NOMO-1 treated with DMSO at 0.1 percent for 48 hours (cell line): ENCODE data around the gene ZNF322.

Experiments
- DNase-seq: peaks from one replicate; lab custom pipeline; 2025; ENCODE audit not compliant: unreplicated experiment; lab: John Stamatoyannopoulos, UW

The ZNF322 gene

DNA sequence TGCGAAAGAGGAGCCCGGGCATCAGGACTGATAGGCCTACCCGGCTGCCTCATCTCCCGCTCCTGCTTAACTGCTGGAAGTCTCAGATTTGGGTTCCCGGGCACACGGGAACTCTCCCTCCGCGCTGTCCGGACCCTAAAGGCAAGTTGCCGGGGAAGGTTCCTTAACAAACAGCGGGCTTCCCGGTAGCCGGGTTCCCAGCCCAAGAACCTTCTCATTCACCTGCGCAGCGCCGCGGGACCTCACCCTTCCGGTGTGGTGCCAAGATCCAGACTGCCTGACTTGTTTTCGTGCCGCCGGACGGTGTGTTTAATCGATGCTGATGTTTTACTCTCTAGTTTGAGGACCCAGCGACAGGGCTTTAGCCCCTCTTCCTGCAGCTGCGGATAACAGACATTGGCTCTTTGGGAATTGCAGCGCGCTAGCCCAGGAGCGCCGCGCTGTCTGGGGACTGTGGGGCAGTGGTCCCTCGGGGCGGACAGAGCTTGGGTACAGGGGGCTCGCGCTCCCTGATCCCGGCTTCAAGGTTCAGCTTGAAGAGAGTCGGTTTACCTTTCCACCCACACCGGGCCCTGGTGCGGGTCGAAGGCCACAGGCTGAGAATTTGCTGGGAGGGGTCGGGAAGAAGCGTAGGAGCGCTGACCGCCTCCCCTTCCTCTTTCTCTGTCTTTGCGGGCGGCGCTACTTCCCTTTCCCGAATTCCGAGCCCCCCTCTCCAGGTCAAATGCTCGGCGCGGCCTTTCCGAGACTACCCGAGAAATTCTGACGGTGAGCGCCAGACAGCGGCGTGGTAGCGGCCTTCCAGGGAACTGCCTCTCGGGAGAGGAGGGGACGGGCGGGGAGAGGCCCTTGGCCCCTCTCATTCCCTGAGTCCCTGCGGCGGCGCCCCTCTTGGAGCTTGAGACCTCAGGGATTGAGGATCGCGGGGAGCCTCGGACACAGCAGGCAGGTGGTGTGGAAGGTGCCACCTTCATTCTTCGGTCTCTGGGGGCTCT lies 45.6 kb downstream of the ZNF322 start:
- DNase-seq, result no peak

DNA sequence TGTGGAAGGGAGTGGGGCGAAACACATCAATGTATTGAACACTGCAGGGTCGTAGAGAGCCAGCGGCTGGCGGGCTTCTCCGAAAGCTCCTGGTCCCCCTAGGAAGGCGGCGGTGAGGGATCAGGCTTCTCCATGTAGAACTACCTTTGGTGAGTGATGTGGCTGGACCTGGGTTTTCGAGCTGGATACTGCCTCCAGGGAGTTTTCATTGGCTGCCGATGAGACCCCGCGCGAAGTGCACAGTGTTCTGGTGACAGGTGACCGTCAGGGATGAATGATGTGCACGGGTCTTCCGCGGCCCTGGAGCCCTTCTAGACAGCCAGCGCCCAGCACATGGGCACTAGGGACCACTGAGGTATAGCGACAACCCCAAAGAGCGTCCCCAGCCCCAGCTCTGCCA lies 46.3 kb downstream of the ZNF322 start:
- DNase-seq, result no peak

DNA sequence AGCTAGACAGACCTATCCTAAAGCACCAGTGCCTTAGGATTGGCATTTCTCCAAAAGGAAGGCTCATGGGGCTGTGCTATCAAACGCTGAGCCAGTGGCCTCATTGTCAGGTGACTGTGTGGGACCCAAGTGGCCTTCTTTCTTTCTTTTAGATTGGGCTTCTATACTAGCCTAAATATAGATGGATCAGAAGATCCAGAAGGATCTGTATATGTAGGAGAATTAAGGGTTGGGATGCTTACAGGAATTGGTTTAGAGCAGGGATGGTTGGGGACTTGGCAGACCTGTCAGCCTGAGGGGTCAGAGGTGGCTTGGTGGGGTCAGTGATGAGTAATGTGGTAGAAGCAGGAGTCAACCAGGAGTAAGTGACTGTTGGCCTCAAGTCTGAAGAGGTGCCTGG lies 47.9 kb downstream of the ZNF322 start:
- DNase-seq, result no peak

DNA sequence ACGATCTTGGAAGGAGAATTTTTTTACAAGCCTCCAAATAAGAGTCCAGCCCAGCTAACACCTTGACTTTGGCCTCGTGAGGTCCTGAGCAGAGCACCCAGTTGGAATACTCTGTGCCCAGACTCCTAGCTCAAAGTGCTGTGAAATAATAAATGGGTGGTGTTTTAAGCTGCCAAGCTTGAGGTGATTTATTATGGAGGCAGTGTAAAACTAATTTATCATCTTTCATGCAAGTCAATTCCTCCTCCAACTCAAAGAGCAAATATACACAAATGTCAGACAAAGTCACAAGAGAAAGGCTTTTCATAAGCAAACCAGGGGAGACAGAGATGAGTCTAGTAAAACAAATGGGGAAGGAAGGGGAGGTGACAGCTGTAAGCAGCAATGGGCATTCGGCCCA lies 50.1 kb downstream of the ZNF322 start:
- no peak for DNase-seq

DNA sequence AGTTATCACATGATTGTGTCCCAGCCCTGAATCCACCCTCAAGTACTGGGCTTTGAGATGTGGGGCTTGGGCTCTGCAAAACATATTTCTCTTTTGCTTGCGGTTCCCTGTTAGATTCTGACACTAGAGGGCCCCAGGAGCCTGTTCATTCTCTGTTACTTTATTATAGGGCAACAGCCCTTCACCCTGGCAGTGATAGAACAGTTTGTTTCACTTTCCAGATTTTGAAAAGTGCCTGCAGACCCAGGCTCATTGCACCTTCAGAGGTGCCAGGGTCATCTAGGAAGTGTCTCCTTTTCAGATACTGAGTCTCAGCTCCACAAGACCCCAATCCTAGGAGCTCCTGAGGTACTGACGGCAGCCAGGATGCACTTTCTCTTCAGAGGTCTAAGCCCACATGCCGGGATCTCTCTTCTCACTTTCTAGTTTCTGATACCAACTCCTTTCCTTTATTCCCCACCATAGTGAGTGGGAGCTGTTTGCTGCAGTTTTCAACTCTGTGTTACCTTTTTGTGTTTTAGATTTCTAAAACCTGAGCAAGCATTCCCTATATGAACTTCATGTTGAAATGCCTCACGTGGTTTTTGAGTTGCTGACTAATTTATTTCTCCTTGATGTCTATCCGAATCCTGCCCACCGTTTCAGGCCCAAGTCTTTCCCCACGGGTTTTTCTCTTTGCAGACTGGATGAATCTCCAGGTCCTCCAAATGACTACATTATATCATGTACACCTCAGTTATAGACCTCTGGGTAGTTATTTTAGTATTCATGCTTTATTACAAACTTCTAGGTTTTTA lies 51.9 kb downstream of the ZNF322 start:
- peak; percentile 84 for DNase-seq

DNA sequence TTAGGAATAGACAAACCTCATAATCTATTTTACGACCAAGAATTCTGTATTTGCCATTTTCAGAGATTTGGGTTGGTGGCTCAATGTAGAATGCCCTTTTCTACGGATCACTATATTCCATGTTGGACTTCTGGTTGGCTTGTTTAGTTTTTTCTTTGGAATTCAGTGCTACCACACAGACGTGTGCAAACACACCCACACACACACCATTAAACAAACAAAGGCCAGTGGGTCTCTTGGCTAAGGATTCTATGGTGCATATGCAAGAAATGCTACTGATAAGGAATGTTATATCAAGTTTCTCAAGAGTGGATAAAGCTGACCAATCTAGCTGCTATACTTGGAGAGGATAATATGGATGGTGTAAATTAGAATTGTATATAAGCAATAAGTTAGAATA lies 54.7 kb downstream of the ZNF322 start:
- DNase-seq, result no peak

DNA sequence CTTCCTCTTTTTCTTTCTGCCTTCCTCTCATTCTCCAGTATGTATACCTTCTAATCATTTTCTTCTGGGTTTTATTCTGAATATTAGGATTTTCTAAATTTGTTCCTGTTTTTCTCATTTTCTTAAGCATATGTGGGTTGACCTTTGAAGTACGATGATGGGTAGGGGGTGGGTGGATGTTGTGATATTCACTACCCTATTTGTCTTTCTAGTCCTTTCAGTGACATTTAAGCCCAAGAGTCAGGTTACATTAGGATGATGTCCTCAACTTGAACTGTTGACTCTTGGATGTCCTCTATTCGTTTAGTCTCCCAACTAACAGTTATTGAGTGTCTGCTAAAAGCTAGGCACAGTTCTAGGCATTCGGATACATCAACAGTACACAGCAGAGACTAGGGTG lies 55.5 kb downstream of the ZNF322 start:
- no peak for DNase-seq

DNA sequence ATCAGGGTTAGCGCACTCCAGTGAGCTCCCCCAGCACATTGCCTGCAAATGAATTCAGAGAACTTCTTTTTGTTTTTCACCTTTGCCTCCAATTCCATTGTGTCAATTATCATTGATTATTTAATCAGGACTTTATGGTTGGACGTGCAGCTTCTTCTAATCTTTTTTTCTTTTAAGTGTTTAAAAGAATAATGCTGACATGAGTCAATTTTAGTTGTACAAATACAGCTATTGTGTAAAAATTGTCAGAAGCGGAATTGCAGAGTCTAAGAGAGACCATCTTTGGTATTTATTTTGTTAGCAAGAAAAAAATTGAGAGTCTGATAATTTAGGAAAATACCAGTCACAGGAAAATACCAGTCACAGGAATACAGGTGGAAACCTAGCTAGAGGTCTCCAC lies 57.3 kb downstream of the ZNF322 start:
- no peak for DNase-seq

DNA sequence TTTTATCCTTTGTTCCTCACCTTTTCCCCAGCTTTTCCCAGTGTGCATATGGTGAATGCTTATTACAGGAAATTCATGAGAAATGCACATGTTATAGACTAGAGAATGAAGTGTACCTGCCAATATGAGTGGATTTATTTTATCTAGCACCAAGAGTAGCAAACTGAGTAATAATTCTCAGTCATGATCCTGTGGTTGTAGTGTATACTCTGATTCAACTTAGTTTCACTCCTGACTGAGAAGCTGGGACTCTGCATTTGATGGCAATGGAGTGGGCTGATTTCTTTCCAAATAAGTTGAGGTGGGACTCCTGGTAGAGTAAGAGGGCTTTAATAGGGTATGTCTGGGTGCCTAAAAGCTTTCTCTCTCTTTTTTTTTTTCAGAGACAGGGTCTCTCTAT lies 58.8 kb downstream of the ZNF322 start:
- DNase-seq, result no peak

DNA sequence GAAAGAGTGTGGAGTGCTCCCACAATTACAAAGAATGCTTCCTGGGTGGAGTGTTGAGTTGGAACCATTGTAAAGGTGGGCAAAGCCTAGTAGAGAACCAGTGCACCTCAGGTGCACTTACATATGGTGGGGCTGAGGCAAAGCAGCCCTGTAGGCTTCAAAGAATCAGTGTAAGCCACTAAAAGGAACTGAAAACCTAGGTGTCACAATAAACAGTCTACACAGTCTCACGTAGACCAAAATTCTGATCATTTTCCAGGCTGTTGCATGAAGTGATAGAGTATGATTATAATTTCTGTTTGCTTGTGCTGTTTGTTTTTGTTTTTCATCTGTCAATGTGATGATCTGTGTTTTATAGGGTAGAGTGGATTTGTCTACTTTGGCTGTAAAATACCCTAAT lies 60.0 kb downstream of the ZNF322 start:
- no peak for DNase-seq

DNA sequence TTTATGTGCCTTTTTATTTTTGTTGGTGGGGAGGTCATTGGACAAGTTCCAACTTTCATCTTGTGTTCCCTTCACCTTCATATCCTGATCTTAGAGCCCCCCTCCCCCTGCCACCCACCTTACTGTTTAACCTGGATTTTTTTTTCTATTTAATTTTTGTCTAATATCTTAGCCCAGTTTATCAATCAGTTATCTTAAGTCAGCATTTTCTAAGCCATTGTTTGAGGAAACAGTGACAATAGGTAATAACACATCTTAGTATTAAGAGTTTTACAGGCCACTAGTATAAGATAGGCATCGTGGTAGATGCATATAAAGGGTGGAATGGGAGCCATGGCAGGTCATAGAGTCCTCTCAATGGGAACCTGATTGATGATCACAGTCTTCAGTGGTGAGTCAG lies 60.4 kb downstream of the ZNF322 start:
- DNase-seq, result no peak

DNA sequence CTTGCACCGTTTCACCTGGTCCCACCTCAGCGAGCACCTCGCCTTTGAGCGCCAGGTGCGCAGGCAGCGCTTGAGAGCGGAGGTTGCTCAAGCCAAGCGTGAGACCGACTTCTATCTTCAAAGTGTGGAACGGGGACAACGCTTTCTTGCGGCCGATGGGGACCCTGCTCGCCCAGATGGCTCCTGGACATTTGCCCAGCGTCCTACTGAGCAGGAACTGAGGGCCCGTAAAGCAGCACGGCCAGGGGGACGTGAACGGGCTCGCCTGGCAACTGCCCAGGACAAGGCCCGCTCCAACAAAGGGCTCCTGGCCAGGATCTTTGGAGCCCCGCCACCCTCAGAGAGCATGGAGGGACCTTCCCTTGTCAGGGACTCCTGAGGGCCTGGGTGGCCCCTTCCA lies 61.3 kb downstream of the ZNF322 start:
- no peak for DNase-seq

DNA sequence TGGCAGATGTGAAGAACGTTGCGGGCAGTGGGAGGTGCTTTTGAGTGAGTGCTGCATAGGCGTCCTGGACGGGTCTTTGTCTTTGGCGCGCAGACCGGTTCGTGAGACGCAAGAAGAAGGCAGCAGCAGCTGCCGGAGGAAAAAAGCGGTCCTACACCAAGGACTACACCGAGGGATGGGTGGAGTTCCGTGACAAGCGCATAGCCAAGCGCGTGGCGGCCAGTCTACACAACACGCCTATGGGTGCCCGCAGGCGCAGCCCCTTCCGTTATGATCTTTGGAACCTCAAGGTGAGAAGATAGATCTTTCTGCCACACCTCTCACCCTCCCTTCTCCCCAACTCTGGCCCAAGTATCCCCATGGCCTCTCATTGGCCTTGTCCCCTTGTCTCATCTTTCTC lies 61.7 kb downstream of the ZNF322 start:
- DNase-seq, result no peak

DNA sequence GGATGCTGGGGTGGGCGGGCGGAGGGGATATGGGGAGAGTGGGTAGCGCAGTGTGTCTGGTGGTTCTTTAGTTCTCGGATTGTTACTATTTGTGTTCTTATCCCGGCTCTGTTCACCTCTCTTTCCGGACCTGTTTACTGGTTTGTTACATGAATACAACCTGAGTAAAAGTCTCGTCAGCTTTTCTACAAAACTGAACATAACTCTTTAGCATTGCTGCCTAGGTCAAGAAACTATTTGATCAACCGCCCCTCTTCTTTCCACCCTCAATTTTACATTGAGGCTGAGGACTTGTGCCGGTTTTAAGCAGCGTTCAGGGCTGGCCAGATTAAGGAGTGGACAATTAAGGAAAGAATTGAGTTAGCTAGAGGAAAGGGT lies 62.2 kb downstream of the ZNF322 start:
- no peak for DNase-seq

DNA sequence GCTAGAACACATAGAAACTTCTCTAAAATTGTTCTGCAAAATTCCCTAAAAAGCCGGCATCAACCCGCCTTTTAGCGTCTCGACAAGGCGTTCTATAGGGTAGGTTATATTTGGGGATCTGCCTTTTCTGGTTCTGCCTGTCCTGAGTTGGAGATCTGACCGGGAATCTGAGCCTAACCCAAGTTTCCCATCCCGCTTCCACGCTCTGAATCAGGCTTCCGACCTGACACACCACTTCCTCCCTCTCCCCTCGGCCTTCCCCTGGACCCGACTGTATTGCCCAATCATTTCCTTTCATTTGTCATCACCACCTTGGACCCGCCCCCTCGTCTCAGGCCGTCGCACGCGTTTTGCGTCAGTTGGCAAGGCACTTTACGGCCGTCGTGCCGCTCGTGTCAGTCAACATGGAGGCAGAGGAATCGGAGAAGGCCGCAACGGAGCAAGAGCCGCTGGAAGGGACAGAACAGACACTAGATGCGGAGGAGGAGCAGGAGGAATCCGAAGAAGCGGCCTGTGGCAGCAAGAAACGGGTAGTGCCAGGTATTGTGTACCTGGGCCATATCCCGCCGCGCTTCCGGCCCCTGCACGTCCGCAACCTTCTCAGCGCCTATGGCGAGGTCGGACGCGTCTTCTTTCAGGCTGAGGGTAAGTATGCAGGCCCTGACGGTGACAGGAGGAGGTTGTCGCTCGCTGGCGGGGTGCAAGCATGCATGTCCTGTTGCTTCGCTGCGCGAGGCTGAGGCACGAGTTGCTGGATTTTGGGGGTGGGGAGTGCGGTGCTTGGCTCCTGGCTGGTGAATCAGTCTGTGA lies 62.8 kb downstream of the ZNF322 start, which contains the start of gene ABT1:
Gene ABT1, plus strand, starts transcription at position 375 of the 810 bp plus-strand sequence. Its CDS starts 30 bp downstream, at position 405.
- peak; percentile 95 for DNase-seq

DNA sequence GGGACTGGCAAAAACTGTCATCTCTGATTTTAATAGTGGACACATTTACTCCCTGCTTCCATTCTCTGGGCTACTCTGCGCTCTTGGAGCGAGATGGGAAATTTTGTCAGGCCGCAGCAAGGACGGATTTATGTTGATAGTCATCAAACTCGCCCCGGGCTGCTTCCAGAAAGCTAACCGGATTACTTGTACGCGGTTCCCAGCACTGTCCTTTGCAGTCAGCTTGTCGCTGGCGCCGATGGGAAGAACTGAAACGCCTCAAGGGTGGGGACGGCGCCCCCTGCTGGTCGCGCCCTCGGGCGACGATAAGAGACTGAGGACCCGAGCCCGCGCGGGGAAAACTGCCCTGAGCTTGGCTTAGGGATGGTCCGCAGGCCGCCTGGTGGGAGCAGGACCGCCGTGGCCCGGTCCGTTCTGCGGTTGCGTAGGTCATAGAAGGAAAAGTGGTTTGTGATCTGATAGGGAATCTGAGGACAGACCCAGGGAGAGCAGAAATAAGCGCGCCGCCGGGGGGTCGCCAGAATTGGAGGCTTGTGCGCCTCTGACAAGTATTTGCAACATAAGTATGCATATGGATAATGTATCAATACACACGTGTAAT lies 63.8 kb downstream of the ZNF322 start:
- peak; percentile 72 for DNase-seq

DNA sequence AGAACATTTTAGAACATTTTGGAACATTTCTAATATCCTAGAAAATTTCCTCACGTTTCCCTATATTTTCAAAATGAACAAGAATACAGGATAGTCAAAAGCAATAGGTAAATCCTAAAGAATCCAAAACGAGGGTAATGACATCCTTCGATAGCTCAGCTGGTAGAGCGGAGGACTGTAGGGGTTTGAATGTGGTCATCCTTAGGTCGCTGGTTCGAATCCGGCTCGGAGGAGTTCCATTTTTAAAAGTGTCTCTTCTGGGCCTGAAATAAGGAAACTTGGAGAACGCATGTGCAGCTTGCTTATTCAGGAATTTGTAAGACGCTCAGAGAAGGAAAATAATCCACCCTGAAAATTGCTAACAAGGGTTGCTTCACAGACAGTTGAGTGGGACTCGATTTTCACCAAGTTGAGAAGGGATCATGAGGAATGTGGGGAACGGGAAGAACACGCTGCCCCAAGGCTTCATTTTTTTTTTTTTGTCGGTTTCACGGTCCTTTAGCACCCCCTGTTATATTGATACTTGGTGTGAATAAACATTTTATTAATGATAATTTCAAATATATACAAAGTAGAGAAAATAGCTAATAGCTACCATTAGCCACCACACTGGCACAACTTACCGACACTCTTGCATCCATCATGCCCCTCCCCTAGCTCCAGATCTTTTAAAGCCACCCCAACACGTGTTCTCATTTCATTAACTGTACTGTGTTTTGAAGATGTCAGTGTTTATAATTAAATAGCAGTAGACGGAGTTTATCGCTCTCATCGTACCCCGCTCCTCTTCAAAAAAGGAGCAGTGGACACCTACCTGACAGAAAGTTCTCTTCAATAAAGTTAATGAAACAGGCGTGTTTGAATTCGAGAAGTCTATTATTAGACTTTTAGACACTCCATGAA lies 64.6 kb downstream of the ZNF322 start:
- DNase-seq, result no peak

DNA sequence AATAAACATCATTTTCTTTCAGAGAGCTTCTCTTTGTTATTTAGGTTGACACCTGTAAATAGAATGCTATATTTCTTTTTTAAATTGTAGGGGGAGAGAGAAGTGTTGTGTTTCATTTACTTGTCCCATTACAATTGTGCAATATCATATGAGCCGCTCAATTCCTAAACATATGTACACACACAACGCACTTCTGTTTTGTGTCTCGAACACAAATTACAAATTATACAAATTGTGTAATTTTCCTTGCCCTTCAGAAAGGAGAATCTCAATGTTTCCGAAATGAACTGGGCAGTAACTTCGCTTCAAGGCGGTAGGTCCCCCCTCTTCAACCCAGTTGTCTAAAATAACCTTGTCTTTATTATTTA lies 65.4 kb downstream of the ZNF322 start:
- DNase-seq, result peak; percentile 18

DNA sequence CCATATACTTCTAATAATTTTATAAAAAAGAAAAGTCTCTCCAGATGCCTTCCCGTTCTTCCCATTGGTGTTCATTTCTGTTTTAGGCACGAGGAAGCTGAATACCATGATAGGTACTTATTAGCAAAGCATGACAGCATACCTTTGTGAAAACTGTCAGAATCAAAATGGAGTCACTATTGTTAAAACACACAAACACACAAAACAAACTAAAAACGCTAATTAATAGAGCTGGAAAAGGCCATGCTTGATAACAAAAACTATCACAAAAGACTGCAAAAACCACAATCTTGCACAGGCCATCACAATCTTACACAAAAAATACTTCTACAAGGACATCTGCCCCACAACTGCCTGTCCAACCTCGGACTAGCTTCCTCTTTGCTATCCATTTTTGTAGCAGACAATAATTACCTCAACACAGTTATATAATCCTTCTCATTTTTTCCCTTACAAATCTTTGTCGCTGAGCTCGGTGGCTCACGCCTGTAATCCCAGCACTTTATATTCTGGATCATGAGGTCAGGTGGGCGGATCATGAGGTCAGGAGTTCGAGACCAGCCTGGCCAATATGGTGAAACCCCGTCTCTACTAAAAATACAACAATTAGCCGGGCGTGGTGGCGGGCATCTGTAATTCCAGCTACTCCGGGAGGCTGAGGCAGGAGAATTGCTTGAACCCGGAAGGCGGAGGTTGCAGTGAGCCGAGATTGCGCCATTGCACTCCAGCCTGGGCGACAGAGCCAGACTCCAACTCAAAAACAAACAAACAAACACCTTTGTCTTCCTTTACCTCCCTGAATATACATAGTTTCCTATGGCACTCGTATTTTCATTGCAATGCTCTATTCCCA lies 66.0 kb downstream of the ZNF322 start:
- no peak for DNase-seq
